GM06990 (cell line): ENCODE results near the gene CPN1.

Source experiments
- DNase-seq: peaks from one replicate; pipeline ENCODE4 v3.0.0-alpha.2; 2011; ENCODE audit not compliant: insufficient read length; ENCODE audit errors: extremely low read depth
- H3K27me3 ChIP-seq: replicated peaks from 2 replicates; pipeline ENCODE4 v1.6.0; 2011; ENCODE audit warnings: low read length; ENCODE audit not compliant: control insufficient read depth, insufficient read depth
- H3K36me3 ChIP-seq: 2 replicates; pipeline ENCODE4 v1.5.1; 2011; ENCODE audit warnings: low read length; ENCODE audit not compliant: control insufficient read depth, insufficient read depth
- H3K4me3 ChIP-seq: replicated peaks from 2 replicates; pipeline ENCODE4 v1.5.1; 2011; ENCODE audit warnings: low read depth, mild to moderate bottlenecking, control low read depth, low read length
- TF ChIP-seq, protein P1 (sequence below): IDR thresholded peaks from 2 replicates; pipeline ENCODE4 v1.5.1; 2011; ENCODE audit warnings: low read length, control low read depth, mild to moderate bottlenecking, inconsistent platforms; ENCODE audit not compliant: insufficient read depth, poor library complexity, severe bottlenecking

CPN1 gene

DNA sequence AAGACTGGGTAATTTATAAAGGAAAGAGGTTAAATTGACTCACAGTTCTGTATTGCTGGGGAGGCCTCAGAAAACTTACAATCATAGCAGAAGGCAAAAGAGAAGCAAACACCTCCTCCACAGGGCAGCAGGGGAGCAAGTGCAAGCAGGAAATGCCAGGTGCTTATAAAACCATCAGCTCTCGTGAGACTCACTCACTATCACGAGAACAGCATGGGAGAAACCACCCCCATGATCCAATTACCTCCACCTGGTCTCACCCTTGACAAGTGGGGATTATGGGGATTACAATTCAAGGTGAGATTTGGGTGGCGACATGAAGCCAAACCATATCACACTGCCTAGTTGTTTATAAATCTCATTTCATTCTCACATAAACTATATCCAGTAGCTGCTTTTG lies 28.0 kb upstream of the CPN1 start:
- no peak for DNase-seq
- TF ChIP-seq, protein P1, sequence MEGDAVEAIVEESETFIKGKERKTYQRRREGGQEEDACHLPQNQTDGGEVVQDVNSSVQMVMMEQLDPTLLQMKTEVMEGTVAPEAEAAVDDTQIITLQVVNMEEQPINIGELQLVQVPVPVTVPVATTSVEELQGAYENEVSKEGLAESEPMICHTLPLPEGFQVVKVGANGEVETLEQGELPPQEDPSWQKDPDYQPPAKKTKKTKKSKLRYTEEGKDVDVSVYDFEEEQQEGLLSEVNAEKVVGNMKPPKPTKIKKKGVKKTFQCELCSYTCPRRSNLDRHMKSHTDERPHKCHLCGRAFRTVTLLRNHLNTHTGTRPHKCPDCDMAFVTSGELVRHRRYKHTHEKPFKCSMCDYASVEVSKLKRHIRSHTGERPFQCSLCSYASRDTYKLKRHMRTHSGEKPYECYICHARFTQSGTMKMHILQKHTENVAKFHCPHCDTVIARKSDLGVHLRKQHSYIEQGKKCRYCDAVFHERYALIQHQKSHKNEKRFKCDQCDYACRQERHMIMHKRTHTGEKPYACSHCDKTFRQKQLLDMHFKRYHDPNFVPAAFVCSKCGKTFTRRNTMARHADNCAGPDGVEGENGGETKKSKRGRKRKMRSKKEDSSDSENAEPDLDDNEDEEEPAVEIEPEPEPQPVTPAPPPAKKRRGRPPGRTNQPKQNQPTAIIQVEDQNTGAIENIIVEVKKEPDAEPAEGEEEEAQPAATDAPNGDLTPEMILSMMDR = no peak
- no peaks in the 10 kb centered on the region for H3K36me3 ChIP-seq
- no peaks in the 10 kb centered on the region for H3K27me3 ChIP-seq
- H3K4me3 ChIP-seq = no peak overlapping the region

DNA sequence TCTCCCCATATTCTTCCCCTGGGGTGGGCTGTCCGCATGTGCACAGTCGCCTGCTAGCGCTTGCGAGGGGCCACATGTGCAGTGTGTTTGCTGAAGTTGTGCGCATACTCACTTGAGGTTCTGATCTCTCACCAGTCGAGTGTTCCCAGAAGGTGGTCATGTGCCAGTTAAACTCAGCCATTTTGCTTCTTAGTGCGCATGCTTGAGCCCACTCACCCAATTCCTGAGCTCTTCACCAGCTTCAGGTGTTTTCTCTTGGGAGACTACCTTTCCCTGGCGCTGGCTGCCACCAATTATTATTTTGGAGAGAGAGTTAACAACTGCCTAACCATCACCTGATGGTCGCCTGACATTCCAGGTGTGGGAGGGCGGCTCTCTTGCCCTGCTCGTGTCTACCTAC lies 25.2 kb upstream of the CPN1 start:
- DNase-seq = no peak
- no peaks in the 10 kb centered on the region for H3K27me3 ChIP-seq
- H3K36me3 ChIP-seq = no peaks in the 10 kb centered on the region
- H3K4me3 ChIP-seq = no peak overlapping the region
- TF ChIP-seq, protein P1 = no peak

DNA sequence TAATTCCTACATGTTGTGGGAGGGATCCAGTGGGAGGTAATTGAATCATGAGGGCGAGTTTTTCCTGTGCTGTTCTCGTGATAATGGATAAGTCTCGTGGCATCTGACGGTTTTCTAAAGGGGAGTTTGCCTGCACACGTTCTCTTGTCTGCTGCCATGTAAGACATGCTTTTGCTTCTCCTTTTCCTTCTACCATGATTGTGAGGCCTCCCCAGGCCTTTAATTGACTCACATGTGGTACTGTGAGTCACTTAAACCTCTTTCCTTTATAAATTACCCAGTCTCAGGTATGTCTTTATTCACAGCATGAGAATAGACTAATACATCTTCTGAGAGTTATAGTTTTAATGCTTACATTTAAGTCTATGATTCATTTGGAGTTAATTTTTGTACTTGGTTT lies 22.6 kb upstream of the CPN1 start:
- DNase-seq = no peak
- H3K27me3 ChIP-seq = no peaks in the 10 kb centered on the region; the same call in 1 of the 2 replicates
- H3K4me3 ChIP-seq = no peak overlapping the region
- H3K36me3 ChIP-seq = no peaks in the 10 kb centered on the region
- TF ChIP-seq, protein P1 = no peak

DNA sequence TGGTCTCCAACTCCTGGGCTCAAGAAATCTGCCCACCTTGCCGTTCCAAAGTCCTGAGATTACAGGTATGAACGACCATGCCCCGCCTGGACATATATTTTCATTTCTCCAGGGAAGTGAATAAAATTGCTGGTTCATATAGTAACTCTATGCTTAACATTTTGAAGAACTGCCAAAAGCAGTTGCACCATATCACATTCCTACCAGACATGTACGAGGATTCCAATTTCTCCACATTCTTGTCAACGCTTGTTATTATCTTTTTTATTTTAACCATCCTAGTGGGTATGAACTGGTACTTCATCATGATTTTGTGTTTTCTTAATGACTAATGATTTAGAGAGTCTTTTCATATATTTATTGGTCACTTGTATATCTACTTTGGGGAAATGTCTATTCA lies 21.9 kb upstream of the CPN1 start:
- H3K27me3 ChIP-seq = no peaks in the 10 kb centered on the region; the same call in 1 of the 2 replicates
- no peak overlapping the region for H3K4me3 ChIP-seq
- TF ChIP-seq, protein P1 = no peak
- H3K36me3 ChIP-seq = no peaks in the 10 kb centered on the region
- no peak for DNase-seq

DNA sequence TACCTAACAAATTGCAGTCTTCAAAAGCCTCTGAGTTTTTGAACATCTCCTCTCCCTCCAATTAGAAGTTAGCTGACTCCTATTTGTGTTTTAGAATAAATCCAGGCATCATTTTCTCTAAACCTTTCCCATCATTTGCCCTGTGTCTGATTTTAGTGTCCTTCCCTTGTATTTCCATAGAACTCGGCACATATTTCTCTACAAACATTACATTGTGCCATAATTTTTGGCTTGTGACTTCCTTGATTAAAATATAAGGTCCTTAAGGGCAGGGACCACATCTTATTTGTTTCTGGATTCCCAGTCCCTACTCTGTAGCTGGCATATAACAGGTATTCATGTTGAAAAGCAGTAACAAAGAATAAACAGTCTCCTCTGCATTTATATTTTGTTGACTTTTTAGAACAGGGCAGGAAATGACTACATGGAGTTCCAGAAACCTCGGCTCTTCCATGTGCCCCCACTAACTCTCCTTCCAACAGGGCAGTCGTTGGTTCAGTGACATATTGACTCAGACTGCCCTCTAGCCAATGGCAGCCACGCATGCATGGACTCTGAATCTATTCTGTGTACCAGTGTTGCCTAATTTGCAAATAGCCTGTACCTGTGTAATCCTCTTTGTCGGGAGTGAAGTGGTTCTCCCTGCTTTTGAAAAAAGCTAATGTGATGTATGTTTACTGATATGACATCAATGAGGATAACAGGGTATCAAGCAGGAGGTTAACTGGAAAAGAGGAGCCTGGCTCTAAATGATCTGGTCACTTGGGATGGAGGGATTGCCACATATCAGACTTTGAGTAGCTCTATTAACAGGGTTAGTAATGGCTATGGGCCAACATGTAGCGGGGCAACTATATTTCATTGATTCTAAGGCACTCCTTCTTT lies 19.8 kb upstream of the CPN1 start:
- no peaks in the 10 kb centered on the region; the same call in 1 of the 2 replicates for H3K27me3 ChIP-seq
- no peak overlapping the region for H3K4me3 ChIP-seq
- H3K36me3 ChIP-seq = no peaks in the 10 kb centered on the region
- DNase-seq = no peak
- TF ChIP-seq, protein P1 = no peak
